ENCODE measurements around the gene LY6G5B.
A peak's percentile ranks its signal among the peaks of the same experiment; 100 is the strongest.

LY6G5B gene

GRCh38 chr6:31642798-31643570 lies 26.8 kb upstream of the LY6G5B start:
- DNase-seq: no peak

- no peak for DNase-seq
Measured at GRCh38 chr6:31643818-31644454, 25.8 kb upstream of the LY6G5B start.

GRCh38 chr6:31645325-31645724 lies 24.5 kb upstream of the LY6G5B start:
- DNase-seq: no peak

- no peak for DNase-seq
Measured at GRCh38 chr6:31651602-31652191, 18.1 kb upstream of the LY6G5B start.

- DNase-seq: peak; percentile 76
Measured at GRCh38 chr6:31652925-31653724, 16.7 kb upstream of the LY6G5B start.

- no peak for DNase-seq
Measured at GRCh38 chr6:31654574-31655348, 15.0 kb upstream of the LY6G5B start.

GRCh38 chr6:31655349-31656237 lies 14.2 kb upstream of the LY6G5B start, which contains the start of gene APOM:
APOM (plus strand) TSS chr6:31655894; CDS start chr6:31655967, 73 bp downstream.
- no peak for DNase-seq

- DNase-seq: no peak
Measured at GRCh38 chr6:31657406-31658157, 12.2 kb upstream of the LY6G5B start.

- DNase-seq: no peak
Measured at GRCh38 chr6:31658158-31658688, 11.6 kb upstream of the LY6G5B start.

- DNase-seq: no peak
Measured at GRCh38 chr6:31658983-31659648, 10.7 kb upstream of the LY6G5B start.

- no peak for DNase-seq
Measured at GRCh38 chr6:31659649-31660380, 10.0 kb upstream of the LY6G5B start.

GRCh38 chr6:31660381-31661261 lies 9.2 kb upstream of the LY6G5B start, which contains the start of gene C6orf47:
C6orf47 (minus strand) TSS chr6:31660778; CDS start chr6:31659947, 831 bp downstream.
- peak; percentile 27 for DNase-seq

GRCh38 chr6:31661262-31662123 lies 8.3 kb upstream of the LY6G5B start:
- no peak for DNase-seq

GRCh38 chr6:31662124-31662723 lies 7.6 kb upstream of the LY6G5B start:
- DNase-seq: no peak

GRCh38 chr6:31663126-31663960 lies 6.4 kb upstream of the LY6G5B start:
- DNase-seq: no peak

Data from NCI-H1048 (cell line).